GM18508 (cell line): ENCODE measurements around the gene ZNF480.
"Not testable (repeated sequence)": the region's sequence is repeated elsewhere in the genome, so short reads cannot be mapped to it uniquely, and the experiment has no call there.

ENCODE experiments used
- ATAC-seq: cut with Tn5 transposase; IDR thresholded peaks from one replicate; pipeline ENCODE4 v1.9.1; 2021; ENCODE audit warnings: moderate number of reproducible peaks; ENCODE audit not compliant: insufficient read depth, unreplicated experiment

ZNF480 gene

GRCh38 chr19:52336117-52336790 lies 39.3 kb downstream of the ZNF480 start, which contains the start of gene ZNF610:
ZNF610 (plus strand) TSS chr19:52336243; CDS start chr19:52349173, 12,930 bp downstream.
- ATAC-seq, result no peak

- ATAC-seq, result no peak
Measured at GRCh38 chr19:52336791-52337381, 39.9 kb downstream of the ZNF480 start.

- not testable (repeated sequence) for ATAC-seq
Measured at GRCh38 chr19:52339022-52339421, 42.1 kb downstream of the ZNF480 start.

GRCh38 chr19:52343548-52343947 lies 46.6 kb downstream of the ZNF480 start:
- ATAC-seq, result no peak

GRCh38 chr19:52345162-52345561 lies 48.2 kb downstream of the ZNF480 start:
- no peak for ATAC-seq

- no peak for ATAC-seq
Measured at GRCh38 chr19:52351512-52351911, 54.5 kb downstream of the ZNF480 start.

- no peak for ATAC-seq
Measured at GRCh38 chr19:52366414-52366824, 69.5 kb downstream of the ZNF480 start.

- no peak for ATAC-seq
Measured at GRCh38 chr19:52369559-52370340, 72.8 kb downstream of the ZNF480 start, which contains the start of gene ZNF880. ZNF880 (plus strand) TSS chr19:52369923; CDS start chr19:52369966, 43 bp downstream.

- no peak for ATAC-seq
Measured at GRCh38 chr19:52370341-52370710, 73.4 kb downstream of the ZNF480 start.
